GM23338 (cell line): ENCODE measurements around the gene KIF22. TPM values are rescaled to one million over a fixed set of nuclear protein-coding genes. Genes with fewer than 3 reads are reported as not detected.
"Not testable (repeated sequence)": the region's sequence is repeated elsewhere in the genome, so short reads cannot be mapped to it uniquely, and the experiment has no call there.

Source experiments
- ATAC-seq: fragments of 200-7000 bp; cut with Tn5 transposase; 3 replicates; pipeline ENCODE4 v1.9.1; 2020
- DNase-seq: peaks from one replicate; pipeline ENCODE4 v3.0.0-alpha.2; 2015; ENCODE audit warnings: low spot score
- H2AFZ ChIP-seq: fragments of 200-600 bp; sonication (generic); 2 replicates; pipeline ENCODE4 v1.8.0; 2016; ENCODE audit warnings: antibody characterized with exemption, mild to moderate bottlenecking, moderate library complexity
- H3F3A ChIP-seq: fragments of 200-600 bp; sonication (generic); replicated peaks from 2 replicates; pipeline ENCODE4 v1.8.0; 2017; ENCODE audit warnings: antibody characterized with exemption, mixed run types, low read depth
- H3K27ac ChIP-seq: fragments of 200-600 bp; sonication (generic); 2 replicates; pipeline ENCODE4 v1.6.1; 2016; ENCODE audit warnings: low read depth
- H3K27me3 ChIP-seq: fragments of 200-600 bp; sonication (generic); 2 replicates; pipeline ENCODE4 v1.8.0; 2016; ENCODE audit warnings: mild to moderate bottlenecking, mixed run types, moderate library complexity; ENCODE audit not compliant: insufficient read depth
- H3K36me3 ChIP-seq: fragments of 200-600 bp; sonication (generic); 2 replicates; pipeline ENCODE4 v1.8.0; 2016; ENCODE audit warnings: mild to moderate bottlenecking; ENCODE audit not compliant: insufficient read depth
- H3K4me1 ChIP-seq: fragments of 200-600 bp; sonication (generic); 2 replicates; pipeline ENCODE4 v1.8.0; 2016; ENCODE audit warnings: mild to moderate bottlenecking, moderate library complexity; ENCODE audit not compliant: insufficient read depth
- H3K4me2 ChIP-seq: fragments of 200-600 bp; sonication (generic); 2 replicates; pipeline ENCODE4 v1.7.1; 2017; ENCODE audit warnings: mixed run types
- H3K4me3 ChIP-seq: fragments of 200-600 bp; sonication (generic); 2 replicates; pipeline ENCODE4 v1.6.1; 2016; ENCODE audit warnings: mixed run types
- H3K79me2 ChIP-seq: fragments of 200-600 bp; sonication (generic); replicated peaks from 2 replicates; pipeline ENCODE4 v1.8.0; 2017; ENCODE audit warnings: mild to moderate bottlenecking; ENCODE audit not compliant: insufficient read depth
- H3K9me2 ChIP-seq: fragments of 200-600 bp; sonication (generic); 2 replicates; pipeline ENCODE4 v1.8.0; 2017; ENCODE audit not compliant: insufficient read depth
- H4K20me1 ChIP-seq: fragments of 200-600 bp; sonication (generic); replicated peaks from 2 replicates; pipeline ENCODE4 v1.8.0; 2017; ENCODE audit warnings: mild to moderate bottlenecking; ENCODE audit not compliant: insufficient read depth
- H3K27ac Mint-ChIP-seq: 2 replicates; pipeline ENCODE4 v1.8.0; 2020; ENCODE audit warnings: inconsistent platforms, mild to moderate bottlenecking, moderate library complexity, mixed read lengths
- H3K27me3 Mint-ChIP-seq: 3 replicates; pipeline ENCODE4 v1.8.0; 2022; ENCODE audit warnings: low read depth, mild to moderate bottlenecking, moderate library complexity, mixed read lengths, inconsistent platforms; ENCODE audit not compliant: insufficient read depth, poor library complexity
- H3K36me3 Mint-ChIP-seq: 3 replicates; pipeline ENCODE4 v1.8.0; 2021; ENCODE audit warnings: low read depth, mild to moderate bottlenecking, inconsistent platforms, moderate library complexity, mixed read lengths
- H3K4me1 Mint-ChIP-seq: 3 replicates; pipeline ENCODE4 v1.8.0; 2020; ENCODE audit warnings: mild to moderate bottlenecking, inconsistent platforms, mixed read lengths
- H3K4me3 Mint-ChIP-seq: 3 replicates; pipeline ENCODE4 v1.8.0; 2021; ENCODE audit warnings: moderate library complexity, mild to moderate bottlenecking, inconsistent platforms, mixed read lengths
- H3K9me3 Mint-ChIP-seq: 3 replicates; pipeline ENCODE4 v1.8.0; 2020; ENCODE audit warnings: moderate library complexity, mild to moderate bottlenecking, inconsistent platforms, mixed read lengths
- POLR2AphosphoS5 ChIP-seq: IDR thresholded peaks from 2 replicates; pipeline ENCODE4 v1.6.1; 2016; ENCODE audit warnings: antibody characterized with exemption, low read depth
- STAT1 ChIP-seq: IDR thresholded peaks from one replicate; pipeline ENCODE4 v1.6.1; 2016; ENCODE audit warnings: antibody characterized with exemption; ENCODE audit not compliant: unreplicated experiment
- ZNF114 ChIP-seq: fragments of 250-450 bp; sonication (Bioruptor Pico); IDR thresholded peaks from 2 replicates; pipeline ENCODE4 v1.5.0; 2020; ENCODE audit warnings: mild to moderate bottlenecking, moderate library complexity
- ZNF331 ChIP-seq: fragments of 250-450 bp; sonication (Bioruptor Pico); IDR thresholded peaks from 2 replicates; pipeline ENCODE4 v1.5.0; 2020; ENCODE audit warnings: low read depth, mild to moderate bottlenecking, moderate library complexity
- polyA plus RNA-seq: library from polyadenylated mRNA; unstranded; fragments of >200 nt; fragmentation: Nextera tagmentation; extraction: Ambion mirVana; gene quantifications from 2 replicates; pipeline ENCODE4 v1.2.1, GENCODE V29; 2016
- total RNA-seq: library from RNA; depleted of rRNA; stranded (reverse); fragments of >200 nt; shearing (Covaris generic); gene quantifications from 2 replicates; pipeline ENCODE4 v1.2.3, GENCODE V29; 2014
- TF ChIP-seq, protein P1 (sequence below): fragments of 250-450 bp; sonication (Bioruptor Pico); IDR thresholded peaks from 2 replicates; pipeline ENCODE4 v1.5.0; 2020; ENCODE audit warnings: mild to moderate bottlenecking, moderate library complexity
- TF ChIP-seq, protein P2 (sequence below), 2 experiments: fragments of 200-600 bp in 1 of 2; sonication (generic) in 1 of 2; conservative IDR thresholded peaks; 2 replicates each; pipeline versions ENCODE4 v1.5.1 to v1.6.1; 2016 to 2017; ENCODE audit warnings: antibody characterized with exemption in 2 of 2, low read depth in 2 of 2, mild to moderate bottlenecking in 2 of 2, moderate library complexity in 1 of 2

The KIF22 gene
- total and polyA plus RNA-seq, 2 experiments from 2014 or later: 110 to 192 TPM

DNA sequence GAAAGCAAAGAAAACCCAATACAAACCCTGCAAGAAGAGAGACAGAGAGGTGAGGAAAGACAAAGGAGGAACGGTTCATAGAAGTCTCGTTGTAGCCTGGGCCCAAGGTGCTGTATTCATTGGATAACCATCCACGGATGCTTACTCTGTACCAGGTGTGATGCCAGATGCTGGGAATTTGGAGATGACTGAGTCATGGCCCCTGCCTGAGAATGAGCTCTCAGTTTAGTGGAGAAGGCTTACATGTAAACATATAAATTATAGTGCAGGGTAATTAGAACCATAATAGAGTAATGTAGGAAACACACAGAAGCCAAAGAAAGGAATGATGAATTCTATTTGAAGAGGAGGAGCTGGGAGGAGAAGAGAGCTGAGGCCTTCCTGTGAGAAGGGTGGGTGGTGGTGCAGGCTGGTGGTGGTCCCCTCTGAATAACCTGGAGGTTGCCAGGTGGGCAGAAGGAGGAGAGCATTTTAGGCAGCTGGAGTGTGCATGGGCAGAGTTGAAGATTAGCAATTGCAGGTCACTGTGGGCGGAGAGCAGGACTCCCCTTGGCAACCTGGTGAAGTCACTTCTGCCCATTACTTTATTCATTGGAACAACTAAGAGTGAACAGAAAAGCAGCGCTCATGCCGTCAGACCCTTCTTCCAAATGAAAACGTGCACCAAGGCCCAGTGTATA lies 20.2 kb upstream of the KIF22 start (continued):
- TF ChIP-seq, protein P1, sequence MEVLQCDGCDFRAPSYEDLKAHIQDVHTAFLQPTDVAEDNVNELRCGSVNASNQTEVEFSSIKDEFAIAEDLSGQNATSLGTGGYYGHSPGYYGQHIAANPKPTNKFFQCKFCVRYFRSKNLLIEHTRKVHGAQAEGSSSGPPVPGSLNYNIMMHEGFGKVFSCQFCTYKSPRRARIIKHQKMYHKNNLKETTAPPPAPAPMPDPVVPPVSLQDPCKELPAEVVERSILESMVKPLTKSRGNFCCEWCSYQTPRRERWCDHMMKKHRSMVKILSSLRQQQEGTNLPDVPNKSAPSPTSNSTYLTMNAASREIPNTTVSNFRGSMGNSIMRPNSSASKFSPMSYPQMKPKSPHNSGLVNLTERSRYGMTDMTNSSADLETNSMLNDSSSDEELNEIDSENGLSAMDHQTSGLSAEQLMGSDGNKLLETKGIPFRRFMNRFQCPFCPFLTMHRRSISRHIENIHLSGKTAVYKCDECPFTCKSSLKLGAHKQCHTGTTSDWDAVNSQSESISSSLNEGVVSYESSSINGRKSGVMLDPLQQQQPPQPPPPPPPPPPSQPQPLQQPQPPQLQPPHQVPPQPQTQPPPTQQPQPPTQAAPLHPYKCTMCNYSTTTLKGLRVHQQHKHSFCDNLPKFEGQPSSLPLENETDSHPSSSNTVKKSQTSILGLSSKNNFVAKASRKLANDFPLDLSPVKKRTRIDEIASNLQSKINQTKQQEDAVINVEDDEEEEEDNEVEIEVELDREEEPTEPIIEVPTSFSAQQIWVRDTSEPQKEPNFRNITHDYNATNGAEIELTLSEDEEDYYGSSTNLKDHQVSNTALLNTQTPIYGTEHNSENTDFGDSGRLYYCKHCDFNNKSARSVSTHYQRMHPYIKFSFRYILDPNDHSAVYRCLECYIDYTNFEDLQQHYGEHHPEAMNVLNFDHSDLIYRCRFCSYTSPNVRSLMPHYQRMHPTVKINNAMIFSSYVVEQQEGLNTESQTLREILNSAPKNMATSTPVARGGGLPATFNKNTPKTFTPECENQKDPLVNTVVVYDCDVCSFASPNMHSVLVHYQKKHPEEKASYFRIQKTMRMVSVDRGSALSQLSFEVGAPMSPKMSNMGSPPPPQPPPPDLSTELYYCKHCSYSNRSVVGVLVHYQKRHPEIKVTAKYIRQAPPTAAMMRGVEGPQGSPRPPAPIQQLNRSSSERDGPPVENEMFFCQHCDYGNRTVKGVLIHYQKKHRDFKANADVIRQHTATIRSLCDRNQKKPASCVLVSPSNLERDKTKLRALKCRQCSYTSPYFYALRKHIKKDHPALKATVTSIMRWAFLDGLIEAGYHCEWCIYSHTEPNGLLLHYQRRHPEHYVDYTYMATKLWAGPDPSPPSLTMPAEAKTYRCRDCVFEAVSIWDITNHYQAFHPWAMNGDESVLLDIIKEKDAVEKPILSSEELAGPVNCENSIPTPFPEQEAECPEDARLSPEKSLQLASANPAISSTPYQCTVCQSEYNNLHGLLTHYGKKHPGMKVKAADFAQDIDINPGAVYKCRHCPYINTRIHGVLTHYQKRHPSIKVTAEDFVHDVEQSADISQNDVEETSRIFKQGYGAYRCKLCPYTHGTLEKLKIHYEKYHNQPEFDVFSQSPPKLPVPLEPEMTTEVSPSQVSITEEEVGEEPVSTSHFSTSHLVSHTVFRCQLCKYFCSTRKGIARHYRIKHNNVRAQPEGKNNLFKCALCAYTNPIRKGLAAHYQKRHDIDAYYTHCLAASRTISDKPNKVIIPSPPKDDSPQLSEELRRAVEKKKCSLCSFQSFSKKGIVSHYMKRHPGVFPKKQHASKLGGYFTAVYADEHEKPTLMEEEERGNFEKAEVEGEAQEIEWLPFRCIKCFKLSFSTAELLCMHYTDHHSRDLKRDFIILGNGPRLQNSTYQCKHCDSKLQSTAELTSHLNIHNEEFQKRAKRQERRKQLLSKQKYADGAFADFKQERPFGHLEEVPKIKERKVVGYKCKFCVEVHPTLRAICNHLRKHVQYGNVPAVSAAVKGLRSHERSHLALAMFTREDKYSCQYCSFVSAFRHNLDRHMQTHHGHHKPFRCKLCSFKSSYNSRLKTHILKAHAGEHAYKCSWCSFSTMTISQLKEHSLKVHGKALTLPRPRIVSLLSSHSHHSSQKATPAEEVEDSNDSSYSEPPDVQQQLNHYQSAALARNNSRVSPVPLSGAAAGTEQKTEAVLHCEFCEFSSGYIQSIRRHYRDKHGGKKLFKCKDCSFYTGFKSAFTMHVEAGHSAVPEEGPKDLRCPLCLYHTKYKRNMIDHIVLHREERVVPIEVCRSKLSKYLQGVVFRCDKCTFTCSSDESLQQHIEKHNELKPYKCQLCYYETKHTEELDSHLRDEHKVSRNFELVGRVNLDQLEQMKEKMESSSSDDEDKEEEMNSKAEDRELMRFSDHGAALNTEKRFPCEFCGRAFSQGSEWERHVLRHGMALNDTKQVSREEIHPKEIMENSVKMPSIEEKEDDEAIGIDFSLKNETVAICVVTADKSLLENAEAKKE (CRISPR knock-in tag): no peak
- no peak for TF ChIP-seq POLR2AphosphoS5
- TF ChIP-seq ZNF331 (CRISPR knock-in tag): no peak
- TF ChIP-seq, protein P2, sequence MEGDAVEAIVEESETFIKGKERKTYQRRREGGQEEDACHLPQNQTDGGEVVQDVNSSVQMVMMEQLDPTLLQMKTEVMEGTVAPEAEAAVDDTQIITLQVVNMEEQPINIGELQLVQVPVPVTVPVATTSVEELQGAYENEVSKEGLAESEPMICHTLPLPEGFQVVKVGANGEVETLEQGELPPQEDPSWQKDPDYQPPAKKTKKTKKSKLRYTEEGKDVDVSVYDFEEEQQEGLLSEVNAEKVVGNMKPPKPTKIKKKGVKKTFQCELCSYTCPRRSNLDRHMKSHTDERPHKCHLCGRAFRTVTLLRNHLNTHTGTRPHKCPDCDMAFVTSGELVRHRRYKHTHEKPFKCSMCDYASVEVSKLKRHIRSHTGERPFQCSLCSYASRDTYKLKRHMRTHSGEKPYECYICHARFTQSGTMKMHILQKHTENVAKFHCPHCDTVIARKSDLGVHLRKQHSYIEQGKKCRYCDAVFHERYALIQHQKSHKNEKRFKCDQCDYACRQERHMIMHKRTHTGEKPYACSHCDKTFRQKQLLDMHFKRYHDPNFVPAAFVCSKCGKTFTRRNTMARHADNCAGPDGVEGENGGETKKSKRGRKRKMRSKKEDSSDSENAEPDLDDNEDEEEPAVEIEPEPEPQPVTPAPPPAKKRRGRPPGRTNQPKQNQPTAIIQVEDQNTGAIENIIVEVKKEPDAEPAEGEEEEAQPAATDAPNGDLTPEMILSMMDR (conservative IDR thresholded peaks at IDR 0.05; ENCODE audit: low read depth in 2 of 2): no peak
- TF ChIP-seq STAT1: no peak
- TF ChIP-seq ZNF114: no peak

DNA sequence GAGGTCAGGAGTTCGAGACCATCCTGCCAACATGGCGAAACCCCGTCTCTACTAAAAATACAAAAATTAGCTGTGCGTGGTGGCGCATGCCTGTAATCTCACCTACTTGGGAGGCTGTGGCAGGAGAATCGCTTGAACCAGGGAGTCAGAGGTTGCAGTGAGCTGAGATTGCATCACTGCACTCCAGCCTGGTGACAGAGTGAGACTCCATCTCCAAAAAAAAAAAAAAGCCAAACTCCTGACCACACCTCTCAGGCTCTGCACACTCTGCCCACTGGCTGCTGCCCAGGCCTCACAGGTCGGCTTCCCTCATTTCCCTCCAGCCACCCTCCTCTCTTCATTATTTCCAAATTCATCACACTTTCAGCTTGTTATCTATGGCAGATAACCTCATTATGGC lies 18.2 kb upstream of the KIF22 start:
- not testable (repeated sequence) for ATAC-seq, H3K79me2 ChIP-seq, H3K4me2 ChIP-seq, H3K9me2 ChIP-seq, H3K4me1 Mint-ChIP-seq, H3K27ac Mint-ChIP-seq, H3K4me3 Mint-ChIP-seq, H3K9me3 Mint-ChIP-seq, H3K4me3 ChIP-seq, H3K27me3 Mint-ChIP-seq, H3K27ac ChIP-seq, DNase-seq, H3K27me3 ChIP-seq, H3K4me1 ChIP-seq, H3F3A ChIP-seq, H3K36me3 Mint-ChIP-seq, H4K20me1 ChIP-seq, H3K36me3 ChIP-seq
- H2AFZ ChIP-seq: peak overlapping the region; percentile 76
